BE2C (cell line): ENCODE measurements around the gene ABCC5.

Experiments
- DNase-seq: peaks from one replicate; pipeline ENCODE4 v3.0.0-alpha.2; 2020
- H3K27me3 ChIP-seq: fragments of 250-450 bp; sonication (Bioruptor Pico); 2 replicates; pipeline ENCODE4 v1.5.1; 2020; ENCODE audit warnings: mild to moderate bottlenecking
- H3K36me3 ChIP-seq: fragments of 250-450 bp; sonication (Bioruptor Pico); 2 replicates; pipeline ENCODE4 v1.5.1; 2020; ENCODE audit warnings: mild to moderate bottlenecking
- H3K4me1 ChIP-seq: fragments of 250-450 bp; sonication (Bioruptor Pico); 2 replicates; pipeline ENCODE4 v1.5.1; 2020
- H3K4me3 ChIP-seq: 2 replicates; pipeline ENCODE4 v1.5.1; 2011; ENCODE audit warnings: low read depth, low read length
- H3K9me3 ChIP-seq: fragments of 250-450 bp; sonication (Bioruptor Pico); 2 replicates; pipeline ENCODE4 v1.5.1; 2020
- TF ChIP-seq, protein P1 (sequence below): IDR thresholded peaks from 2 replicates; pipeline ENCODE4 v1.5.1; 2012; ENCODE audit warnings: mild to moderate bottlenecking, low read depth, low read length

Gene ABCC5

DNA sequence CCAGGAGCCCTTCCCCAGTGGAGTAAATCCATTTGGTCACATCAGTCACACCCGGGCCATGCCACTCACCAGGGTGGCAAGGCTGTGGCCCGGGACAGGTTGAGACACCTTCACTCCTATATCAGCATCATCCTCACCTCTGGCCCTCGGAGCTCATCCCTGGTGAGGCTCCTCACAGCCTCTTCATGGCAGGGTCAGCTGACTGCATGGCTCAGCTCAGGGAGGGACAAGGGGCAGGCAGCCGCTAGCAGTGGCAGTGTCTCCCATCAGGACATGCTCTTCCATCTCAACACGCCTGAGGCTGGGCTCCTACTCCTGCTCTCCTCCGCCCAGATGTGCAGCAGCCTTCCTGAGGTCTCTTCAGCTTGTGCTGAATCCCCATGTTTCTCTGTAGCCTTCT lies 106.6 kb downstream of the ABCC5 start:
- no peak for DNase-seq
- Histone ChIP-seq H3K36me3 (no peaks in the 10 kb centered on the region), H3K4me3 (no peak overlapping the region), H3K27me3 (no peaks in the 10 kb centered on the region), H3K9me3 (no peaks in the 10 kb centered on the region), H3K4me1 (no peaks in the 10 kb centered on the region)
- TF ChIP-seq, protein P1, sequence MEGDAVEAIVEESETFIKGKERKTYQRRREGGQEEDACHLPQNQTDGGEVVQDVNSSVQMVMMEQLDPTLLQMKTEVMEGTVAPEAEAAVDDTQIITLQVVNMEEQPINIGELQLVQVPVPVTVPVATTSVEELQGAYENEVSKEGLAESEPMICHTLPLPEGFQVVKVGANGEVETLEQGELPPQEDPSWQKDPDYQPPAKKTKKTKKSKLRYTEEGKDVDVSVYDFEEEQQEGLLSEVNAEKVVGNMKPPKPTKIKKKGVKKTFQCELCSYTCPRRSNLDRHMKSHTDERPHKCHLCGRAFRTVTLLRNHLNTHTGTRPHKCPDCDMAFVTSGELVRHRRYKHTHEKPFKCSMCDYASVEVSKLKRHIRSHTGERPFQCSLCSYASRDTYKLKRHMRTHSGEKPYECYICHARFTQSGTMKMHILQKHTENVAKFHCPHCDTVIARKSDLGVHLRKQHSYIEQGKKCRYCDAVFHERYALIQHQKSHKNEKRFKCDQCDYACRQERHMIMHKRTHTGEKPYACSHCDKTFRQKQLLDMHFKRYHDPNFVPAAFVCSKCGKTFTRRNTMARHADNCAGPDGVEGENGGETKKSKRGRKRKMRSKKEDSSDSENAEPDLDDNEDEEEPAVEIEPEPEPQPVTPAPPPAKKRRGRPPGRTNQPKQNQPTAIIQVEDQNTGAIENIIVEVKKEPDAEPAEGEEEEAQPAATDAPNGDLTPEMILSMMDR: no peak

DNA sequence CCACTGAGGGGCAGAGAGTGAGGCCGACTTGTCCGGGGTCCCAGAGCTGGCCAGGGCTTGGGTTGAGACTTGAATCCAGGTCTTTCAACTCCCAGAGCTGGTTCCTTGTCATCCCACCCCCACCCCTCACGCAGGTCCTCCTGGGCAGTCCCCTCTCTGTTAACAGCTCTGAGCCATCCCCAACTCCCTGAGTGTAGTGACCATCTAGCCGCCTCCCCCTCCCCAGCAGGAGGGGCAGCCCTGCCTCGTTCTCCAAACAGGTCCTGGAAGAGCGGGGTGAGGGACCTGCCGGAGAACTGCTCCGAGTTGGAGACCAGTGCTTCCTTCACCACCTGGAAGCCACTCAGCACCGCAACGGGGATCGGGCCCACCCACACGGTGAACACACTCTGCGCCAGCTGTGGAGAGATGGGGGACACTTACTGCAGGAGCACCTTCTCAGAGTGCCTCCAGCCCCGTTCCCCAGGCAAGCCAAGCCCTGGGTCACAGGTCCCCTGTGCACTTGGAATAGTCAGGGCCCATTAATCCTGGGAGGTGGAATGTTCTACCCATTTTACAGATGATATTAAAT lies 108.6 kb downstream of the ABCC5 start:
- no peak overlapping the region for H3K4me3 ChIP-seq
- H3K36me3 ChIP-seq: no peaks in the 10 kb centered on the region
- TF ChIP-seq, protein P1: no peak
- H3K9me3 ChIP-seq: no peaks in the 10 kb centered on the region
- no peaks in the 10 kb centered on the region for H3K4me1 ChIP-seq
- DNase-seq: no peak
- H3K27me3 ChIP-seq: no peaks in the 10 kb centered on the region

DNA sequence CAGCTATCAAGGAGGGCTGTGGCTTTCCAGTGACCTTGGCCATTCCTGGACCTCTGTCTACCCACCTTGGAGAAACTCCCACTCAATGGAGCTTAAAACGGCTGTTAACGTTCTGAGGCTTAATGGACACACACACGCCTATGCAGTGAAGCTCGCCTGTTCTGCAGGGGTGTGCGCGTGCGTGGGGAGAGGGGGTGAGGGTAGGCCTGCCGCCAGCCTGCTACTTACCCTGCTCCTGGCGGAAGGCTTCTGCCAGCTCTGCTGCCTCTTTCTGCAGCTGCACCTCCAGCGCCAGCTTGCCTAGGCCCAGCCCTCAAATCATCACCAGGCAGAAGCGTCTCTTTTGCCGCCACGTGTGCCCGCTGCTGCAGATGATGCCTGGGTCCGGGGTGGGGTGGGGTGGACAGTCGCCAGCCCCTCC lies 109.8 kb downstream of the ABCC5 start:
- no peak overlapping the region for H3K4me3 ChIP-seq
- H3K4me1 ChIP-seq: no peaks in the 10 kb centered on the region
- H3K9me3 ChIP-seq: no peaks in the 10 kb centered on the region
- no peaks in the 10 kb centered on the region for H3K27me3 ChIP-seq
- DNase-seq: no peak
- H3K36me3 ChIP-seq: no peaks in the 10 kb centered on the region
- TF ChIP-seq, protein P1: no peak

DNA sequence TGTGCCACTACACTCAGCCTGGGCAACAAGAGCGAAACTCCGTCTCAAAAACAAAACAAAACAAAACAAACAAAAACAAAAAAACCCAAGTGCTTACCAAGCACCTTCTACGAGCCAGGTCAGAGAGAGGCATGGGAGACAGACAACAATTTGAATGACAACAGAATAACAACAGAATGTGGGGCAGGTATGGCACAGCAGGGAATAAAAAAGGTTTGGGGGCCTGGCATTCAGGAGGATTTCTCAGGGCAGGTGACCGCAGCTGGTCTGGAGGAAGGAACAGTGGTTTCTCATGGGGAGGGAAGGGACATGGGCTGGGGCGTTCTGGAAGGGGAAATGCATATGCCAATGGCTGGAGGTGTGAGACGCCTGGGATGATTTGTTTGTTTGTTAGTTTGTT lies 110.5 kb downstream of the ABCC5 start:
- no peak overlapping the region for H3K4me3 ChIP-seq
- DNase-seq: no peak

DNA sequence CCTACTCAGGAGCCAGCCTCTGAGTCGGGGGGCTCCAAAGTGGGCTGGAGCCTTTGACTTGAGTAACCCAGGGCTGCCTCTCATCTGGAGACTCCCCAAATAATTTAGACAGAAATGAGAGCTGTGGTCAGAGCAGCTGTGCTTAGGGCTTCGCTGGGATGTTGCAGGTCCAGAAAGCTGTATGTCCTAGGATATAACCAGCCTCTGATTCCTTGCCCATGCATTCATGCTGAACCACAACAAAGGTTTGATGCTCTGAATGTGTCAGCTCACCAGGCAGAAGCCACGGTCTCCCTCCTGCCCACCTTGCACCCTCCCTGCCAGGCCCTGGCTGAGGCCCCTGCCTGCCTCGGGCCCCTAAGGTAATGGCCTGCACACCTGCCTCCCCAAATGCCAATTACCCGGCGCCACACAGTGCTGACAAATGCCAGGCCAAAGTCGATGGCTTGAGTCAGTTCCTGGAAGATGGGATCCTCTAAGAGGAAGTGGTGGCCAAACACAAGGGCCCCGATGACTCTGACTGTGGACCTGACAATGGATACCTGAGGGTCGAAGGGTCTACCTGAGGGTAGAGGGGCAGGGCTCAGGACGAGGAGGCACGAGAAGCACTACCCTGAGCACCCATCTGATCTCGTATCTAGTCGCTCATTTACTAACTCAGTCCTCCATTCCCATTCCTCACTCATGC lies 111.3 kb downstream of the ABCC5 start:
- no peak overlapping the region for H3K4me3 ChIP-seq
- no peak for DNase-seq
- no peaks in the 10 kb centered on the region for H3K9me3 ChIP-seq
- no peaks in the 10 kb centered on the region for H3K36me3 ChIP-seq
- H3K27me3 ChIP-seq: no peaks in the 10 kb centered on the region; the same call in 1 of the 2 replicates
- no peaks in the 10 kb centered on the region for H3K4me1 ChIP-seq
- TF ChIP-seq, protein P1: no peak

More for the DNA sequence above, 110.5 kb downstream of the ABCC5 start:
- Histone ChIP-seq H3K27me3 (no peaks in the 10 kb centered on the region), H3K4me1 (no peaks in the 10 kb centered on the region), H3K9me3 (no peaks in the 10 kb centered on the region), H3K36me3 (no peaks in the 10 kb centered on the region)
- TF ChIP-seq, protein P1: no peak
